Ascending aorta (tissue), 2 donors: ENCODE measurements around the gene UNC79. TPM values are rescaled to one million over a fixed set of nuclear protein-coding genes. Genes with fewer than 3 reads are reported as not detected.

Source experiments
- DNase-seq, 2 donors: peaks; one replicate each; pipeline ENCODE4 v3.0.0-alpha.2; 2019; ENCODE audit warnings: low spot score in 2 of 2
- H3K27ac ChIP-seq, 2 donors: fragments of 200-600 bp; sonication (generic); one replicate each; pipeline ENCODE4 v1.5.1; 2016 to 2017; ENCODE audit warnings: mild to moderate bottlenecking in 1 of 2
- H3K27me3 ChIP-seq: fragments of 200-600 bp; sonication (generic); one replicate; pipeline ENCODE4 v1.5.1; 2017
- H3K36me3 ChIP-seq, 2 donors: fragments of 200-600 bp; sonication (generic); one replicate each; pipeline ENCODE4 v1.5.1; 2016
- H3K4me1 ChIP-seq, 2 donors: fragments of 200-600 bp; sonication (generic); one replicate each; pipeline ENCODE4 v1.5.1; 2016 to 2017; ENCODE audit warnings: mild to moderate bottlenecking in 1 of 2
- H3K4me3 ChIP-seq, 2 donors: fragments of 200-600 bp; sonication (generic); one replicate each; pipeline ENCODE4 v1.5.1; 2016 to 2017; ENCODE audit warnings: mild to moderate bottlenecking in 1 of 2
- H3K9me3 ChIP-seq, 2 donors: fragments of 200-600 bp; sonication (generic); one replicate each; pipeline ENCODE4 v1.5.1; 2016
- CTCF ChIP-seq, 3 experiments: fragments of 200-600 bp in 2 of 3; fragments of 450-650 bp in 1 of 3; sonication (generic) in 2 of 3; IDR thresholded peaks; one replicate each; pipeline ENCODE4 v1.5.1; 2016 to 2019; ENCODE audit warnings: antibody characterized with exemption in 3 of 3, mild to moderate bottlenecking in 1 of 3, moderate library complexity in 1 of 3
- intact Hi-C: fragments of 100-400 bp; cut with DNase I; formaldehyde crosslinking; loops from one replicate; pipeline ENCODE4 v1.15.1; 2023
- total RNA-seq: library from RNA; depleted of rRNA; stranded (reverse); fragments of >200 nt; gene quantifications from one replicate; pipeline ENCODE4 v1.1.0, GENCODE V29; 2016

The UNC79 gene
- total RNA-seq, 1 donor from 2014 or later: not detected

- H3K27me3 ChIP-seq: no peaks in the 10 kb centered on the region
- H3K36me3 ChIP-seq: no peaks in the 10 kb centered on the region
- H3K4me3 ChIP-seq: no peak overlapping the region
- intact Hi-C loops: no loop called here
- no peaks in the 10 kb centered on the region for H3K4me1 ChIP-seq
- no peak for TF ChIP-seq CTCF (IDR thresholded peaks at IDR 0.05)
- H3K27ac ChIP-seq: no peak overlapping the region
- no peaks in the 10 kb centered on the region for H3K9me3 ChIP-seq
- no peak for DNase-seq
These were observed 322.3 kb downstream of the UNC79 start for GRCh38 chr14:93752980-93753561.

GRCh38 chr14:93753647-93754046 is 322.9 kb downstream of the UNC79 start:
- Histone ChIP-seq H3K27me3 (no peaks in the 10 kb centered on the region), H3K4me1 (no peaks in the 10 kb centered on the region), H3K27ac (no peak overlapping the region), H3K4me3 (no peak overlapping the region), H3K9me3 (no peaks in the 10 kb centered on the region), H3K36me3 (no peaks in the 10 kb centered on the region)
- no peak for TF ChIP-seq CTCF (IDR thresholded peaks at IDR 0.05)
- intact Hi-C loops: no loop called here
- DNase-seq: no peak

GRCh38 chr14:93757206-93757605 is 326.5 kb downstream of the UNC79 start:
- no peak for TF ChIP-seq CTCF (IDR thresholded peaks at IDR 0.05)
- Histone ChIP-seq H3K36me3 (no peaks in the 10 kb centered on the region), H3K27ac (no peak overlapping the region), H3K4me3 (no peak overlapping the region), H3K4me1 (peaks cover 4 to 10% of the 10 kb centered on the region in 2 donors), H3K27me3 (no peaks in the 10 kb centered on the region), H3K9me3 (no peaks in the 10 kb centered on the region)
- DNase-seq: no peak
- intact Hi-C loops: no loop called here

Other genes starting within 250 kb of the UNC79 start
- 4.3 TPM for gene MOAP1, start 246.0 kb upstream of the UNC79 start, total RNA-seq
- 2.3 TPM for gene LYSET, start 245.6 kb upstream of the UNC79 start, total RNA-seq
- 4.6 TPM for gene GON7, start 223.9 kb upstream of the UNC79 start, total RNA-seq
- gene UBR7, start 223.7 kb upstream of the UNC79 start, total RNA-seq: 8.3 TPM
- 17.2 TPM for gene BTBD7, start 97.9 kb upstream of the UNC79 start, total RNA-seq
- gene COX8C, start 83.8 kb upstream of the UNC79 start, total RNA-seq: not detected